Measurements from ENCODE around the gene LYRM4. TPM values are rescaled to one million over a fixed set of nuclear protein-coding genes. Genes with fewer than 3 reads are reported as not detected.

Gene LYRM4
- total and polyA plus RNA-seq, 8 donors: 8.7 to 14.9 (median 12.6) TPM

DNA sequence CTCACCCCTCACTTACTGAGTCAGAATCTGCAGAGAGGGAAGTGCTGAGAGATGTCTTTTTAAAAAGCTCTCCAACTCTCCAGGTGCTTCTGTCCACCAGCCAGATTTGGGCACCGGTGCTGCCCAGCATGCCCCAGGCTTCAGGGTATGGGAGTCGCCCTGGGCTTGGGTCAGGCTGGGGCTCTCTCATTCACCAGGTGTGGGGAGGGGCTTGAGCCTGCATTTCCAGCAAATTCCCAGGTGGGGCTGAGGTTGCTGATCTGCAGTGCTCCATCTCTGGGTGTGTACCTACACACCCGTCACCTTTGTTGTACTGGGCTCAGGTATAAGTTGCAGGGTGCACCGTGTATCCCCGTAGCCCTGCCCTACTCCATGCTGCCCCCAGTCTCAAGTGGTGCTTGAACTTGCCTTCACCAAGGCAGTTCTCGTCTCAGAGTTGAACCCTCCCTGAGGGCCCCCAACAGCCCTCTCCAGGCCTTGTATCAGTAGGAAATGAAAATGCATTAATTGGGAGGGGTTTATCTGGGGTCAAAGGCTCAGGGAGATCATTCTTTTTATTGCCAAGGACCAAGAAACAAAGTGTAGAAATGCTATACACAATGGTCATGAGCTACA lies 152.1 kb downstream of the LYRM4 start:
- 92% methylated on average over 6 of the region's 6 CpGs for WGBS, 2 donors
- Histone ChIP-seq H3K27me3 (no peaks in the 10 kb centered on the region), H3K4me1 (no peaks in the 10 kb centered on the region), H3K4me3 (no peak overlapping the region), H3K36me3 (no peaks in the 10 kb centered on the region), H3K27ac (no peak overlapping the region), H3K9me3 (no peaks in the 10 kb centered on the region)
- ATAC-seq: no peak
- no peak for FAIRE-seq
- TF ChIP-seq CTCF (IDR thresholded peaks at IDR 0.05): no peak
- intact Hi-C loops (cut with DNase I): no loop called here
- no peak for DNase-seq

- no peak for ATAC-seq
- no peak for TF ChIP-seq CTCF (IDR thresholded peaks at IDR 0.05)
- Histone ChIP-seq H3K36me3 (no peaks in the 10 kb centered on the region), H3K27me3 (no peaks in the 10 kb centered on the region), H3K9me3 (no peaks in the 10 kb centered on the region), H3K4me3 (no peak overlapping the region), H3K4me1 (no peaks in the 10 kb centered on the region), H3K27ac (no peak overlapping the region)
- intact Hi-C loops (cut with DNase I): no loop called here
- no peak for FAIRE-seq
- WGBS, 2 donors: 81 to 86% methylated on average over 9 of the region's 9 CpGs
- DNase-seq: no peak
These were observed 152.7 kb downstream of the LYRM4 start for GRCh38 chr6:5108068-5108467.

DNA sequence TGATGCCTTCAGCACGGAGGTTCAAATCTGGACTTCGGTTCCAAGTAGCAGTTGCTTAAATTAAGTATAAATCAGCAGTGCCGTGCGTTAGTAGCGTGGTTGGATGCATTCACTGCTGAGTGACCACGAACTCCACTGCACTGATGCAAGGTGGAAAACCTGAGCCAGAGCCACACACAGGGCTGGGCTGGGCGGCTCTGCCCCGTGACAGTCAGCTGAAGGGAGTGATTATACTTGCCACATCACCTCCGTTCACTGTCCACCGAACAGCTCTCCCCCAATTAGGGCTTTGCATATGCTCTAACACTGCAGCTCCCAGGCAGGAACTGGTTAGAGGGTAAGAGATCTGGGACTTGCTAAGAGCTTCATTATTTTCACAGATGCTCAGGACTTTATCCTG lies 153.4 kb downstream of the LYRM4 start:
- WGBS, 2 donors: 92 to 94% methylated on average over 10 of the region's 10 CpGs
- H3K36me3 ChIP-seq: no peaks in the 10 kb centered on the region
- intact Hi-C loops (cut with DNase I): no loop called here
- DNase-seq: no peak
- no peak for TF ChIP-seq CTCF (IDR thresholded peaks at IDR 0.05)
- H3K4me1 ChIP-seq: no peaks in the 10 kb centered on the region
- H3K9me3 ChIP-seq: no peaks in the 10 kb centered on the region
- H3K27ac ChIP-seq: no peak overlapping the region
- H3K27me3 ChIP-seq: no peaks in the 10 kb centered on the region
- no peak overlapping the region for H3K4me3 ChIP-seq
- ATAC-seq: no peak
- no peak for FAIRE-seq

GRCh38 chr6:5105146-5105545 lies 155.6 kb downstream of the LYRM4 start:
- H3K9me3 ChIP-seq: no peaks in the 10 kb centered on the region
- DNase-seq (no peak), ATAC-seq (no peak), FAIRE-seq (no peak)
- H3K4me1 ChIP-seq: no peaks in the 10 kb centered on the region
- WGBS, 2 donors: 94 to 96% methylated on average over 10 of the region's 10 CpGs
- intact Hi-C loops (cut with DNase I): no loop called here
- TF ChIP-seq CTCF (IDR thresholded peaks at IDR 0.05): no peak
- no peaks in the 10 kb centered on the region for H3K27me3 ChIP-seq
- no peaks in the 10 kb centered on the region for H3K36me3 ChIP-seq
- H3K4me3 ChIP-seq: no peak overlapping the region
- H3K27ac ChIP-seq: no peak overlapping the region

DNA sequence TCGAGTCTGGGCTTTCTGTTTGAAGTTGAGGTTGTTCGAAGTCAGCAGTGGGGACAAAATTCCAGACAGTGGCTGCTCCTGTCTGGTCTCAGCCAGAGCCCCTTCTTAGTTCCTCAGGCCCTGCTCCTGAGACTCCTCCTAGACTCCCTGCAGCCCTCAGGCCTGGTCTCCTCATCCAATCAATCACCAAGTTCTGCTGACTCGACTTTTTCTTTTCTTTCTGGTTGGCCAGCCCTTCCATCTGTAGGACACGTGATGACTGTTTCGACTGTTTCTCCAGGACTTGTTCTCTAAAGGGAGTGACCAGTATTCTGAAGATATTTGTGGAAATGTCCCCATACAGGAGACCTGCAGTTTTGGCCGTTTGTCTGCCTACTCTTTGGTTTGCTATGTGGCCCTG lies 156.1 kb downstream of the LYRM4 start:
- DNase-seq: no peak
- no peak overlapping the region for H3K4me3 ChIP-seq
- intact Hi-C loops (cut with DNase I): no loop called here
- ATAC-seq: no peak
- no peaks in the 10 kb centered on the region for H3K27me3 ChIP-seq
- H3K27ac ChIP-seq: no peak overlapping the region
- no peak for FAIRE-seq
- no peaks in the 10 kb centered on the region for H3K36me3 ChIP-seq
- TF ChIP-seq CTCF (IDR thresholded peaks at IDR 0.05): no peak
- whole genome bisulfite sequencing, 2 donors: 82 to 91% methylated on average over 6 of the region's 6 CpGs
- no peaks in the 10 kb centered on the region for H3K9me3 ChIP-seq
- no peaks in the 10 kb centered on the region for H3K4me1 ChIP-seq
